GM19455 (cell line): ENCODE measurements around the gene SH2B2.
"Not testable (repeated sequence)": the region's sequence is repeated elsewhere in the genome, so short reads cannot be mapped to it uniquely, and the experiment has no call there.

Experiments used
- ATAC-seq: cut with Tn5 transposase; IDR thresholded peaks from one replicate; pipeline ENCODE4 v1.9.1; 2021; ENCODE audit not compliant: unreplicated experiment

SH2B2 gene

GRCh38 chr7:102303669-102304422, 17.2 kb downstream of the SH2B2 start:
- ATAC-seq = no peak

- no peak for ATAC-seq
Measured at GRCh38 chr7:102304668-102305067, 18.0 kb downstream of the SH2B2 start.

- ATAC-seq = peak; percentile 49
Measured at GRCh38 chr7:102305414-102306268, 19.0 kb downstream of the SH2B2 start.

DNA sequence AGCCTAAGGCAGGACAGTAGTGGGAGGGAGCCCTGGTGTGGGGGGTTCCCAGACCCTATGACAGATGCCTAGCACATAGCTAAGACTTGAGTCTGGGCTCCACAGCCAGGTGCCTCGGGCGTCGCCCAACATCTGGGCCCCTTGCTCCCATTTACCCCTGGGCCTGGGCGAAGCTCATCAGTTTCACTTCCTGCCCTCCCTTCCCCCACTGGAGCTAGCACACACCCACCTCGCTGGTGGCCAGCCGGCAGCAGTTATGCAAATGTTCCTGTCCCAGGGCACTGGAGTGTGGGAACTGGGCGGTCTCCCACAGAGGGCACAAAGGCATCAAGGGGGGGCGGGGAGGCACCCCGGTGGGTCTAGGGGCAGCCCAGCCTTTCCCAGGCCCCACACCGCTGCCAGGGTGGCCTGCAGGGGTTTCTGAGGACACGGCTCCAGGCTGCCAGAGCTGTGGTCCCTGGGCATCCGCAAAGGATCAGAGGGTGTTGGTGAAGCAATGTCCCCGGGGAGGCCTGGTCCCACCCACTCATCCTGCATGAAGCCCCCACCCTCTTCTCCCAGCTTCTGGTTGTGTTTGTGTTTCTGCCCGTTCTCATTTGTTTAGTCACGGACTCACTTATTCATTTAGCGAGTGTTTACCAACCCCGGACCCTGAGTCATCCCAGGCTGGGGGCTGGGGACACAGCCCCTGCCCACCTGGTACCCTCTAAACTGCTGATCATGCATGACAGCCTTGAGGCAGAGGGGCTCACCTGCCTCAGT, 20.4 kb downstream of the SH2B2 start:
- ATAC-seq = peak; percentile 73

DNA sequence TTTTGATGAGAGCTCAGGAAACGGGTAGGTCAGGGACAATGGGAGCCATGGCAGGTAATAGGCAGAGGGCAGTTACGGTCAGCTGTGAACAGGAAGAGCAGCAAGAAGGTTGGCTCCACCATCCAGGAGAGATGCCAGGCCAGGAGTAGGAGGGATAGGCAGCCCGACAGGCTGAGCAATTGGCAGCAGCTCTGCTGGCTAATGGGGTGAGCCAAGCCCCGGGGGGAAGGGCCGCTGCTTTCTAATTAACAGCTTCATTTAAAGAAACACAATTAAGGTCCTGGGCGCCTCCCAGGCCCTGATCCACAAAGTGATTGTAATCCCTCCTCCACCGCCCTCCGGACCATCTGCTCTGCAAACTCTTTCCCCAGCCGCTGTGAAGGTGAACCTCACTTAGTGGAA, 23.7 kb downstream of the SH2B2 start:
- ATAC-seq = no peak

DNA sequence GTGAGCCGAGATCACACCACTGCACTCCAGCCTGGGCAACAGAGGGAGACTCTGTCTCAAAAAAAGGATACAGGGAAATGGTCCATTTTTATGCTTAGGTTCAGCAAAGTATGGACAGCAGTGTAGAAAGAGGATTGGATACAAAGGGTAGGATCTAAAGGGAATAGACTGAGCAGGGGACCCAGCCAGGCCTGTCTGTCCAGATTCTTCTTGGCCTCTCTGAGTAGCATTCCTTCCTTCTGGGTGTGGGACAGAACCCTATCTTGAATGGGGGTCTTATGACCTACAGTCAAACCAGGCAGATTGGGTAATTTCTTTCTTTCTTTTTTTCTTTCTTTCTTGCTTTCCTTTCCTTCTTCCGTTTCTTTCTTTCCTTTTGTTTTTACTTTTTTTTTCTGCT, 25.6 kb downstream of the SH2B2 start:
- ATAC-seq = no peak

GRCh38 chr7:102313997-102314780, 27.5 kb downstream of the SH2B2 start:
- ATAC-seq = no peak

- no peak for ATAC-seq
Measured at GRCh38 chr7:102317231-102318059, 30.8 kb downstream of the SH2B2 start.

- ATAC-seq = no peak
Measured at GRCh38 chr7:102318482-102318971, 31.9 kb downstream of the SH2B2 start.

GRCh38 chr7:102319671-102320070, 33.0 kb downstream of the SH2B2 start:
- no peak for ATAC-seq

- no peak for ATAC-seq
Measured at GRCh38 chr7:102320181-102320580, 33.5 kb downstream of the SH2B2 start.

DNA sequence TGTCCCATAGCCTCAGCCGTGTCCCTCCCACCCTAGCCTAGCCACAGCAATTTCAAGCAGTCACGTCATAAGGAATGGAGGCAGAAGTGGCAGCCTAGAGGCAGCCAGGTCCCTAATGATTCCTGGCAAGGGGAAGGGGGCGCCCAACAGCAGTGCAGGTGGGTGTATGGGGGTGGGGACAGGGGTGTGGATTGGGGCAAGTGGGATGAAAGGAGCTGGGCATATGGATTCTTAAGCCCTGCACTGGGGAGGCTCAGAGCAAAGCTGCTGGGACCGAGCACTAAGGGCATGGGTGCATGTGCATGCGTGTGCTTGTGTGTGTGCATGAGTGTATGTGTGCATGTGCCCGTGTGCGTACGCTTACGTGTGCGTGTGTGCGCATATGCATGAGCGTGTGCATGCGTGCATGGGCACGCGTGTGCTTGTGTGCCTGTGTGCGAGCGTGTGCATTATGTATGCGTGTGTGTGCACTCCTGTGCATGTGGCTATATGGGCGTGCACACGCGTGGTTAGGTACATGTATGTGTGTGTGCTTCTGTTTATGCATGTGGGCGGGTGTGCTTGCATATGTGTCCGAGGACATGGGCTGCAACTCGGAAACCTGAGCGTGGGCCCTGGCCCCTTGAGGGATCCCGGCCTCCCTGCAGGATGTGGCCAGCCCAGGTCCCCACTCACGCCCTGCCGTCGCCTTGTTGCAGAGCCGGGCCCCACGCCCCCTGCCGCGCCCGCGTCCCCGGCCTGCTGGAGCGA, 34.1 kb downstream of the SH2B2 start:
- no peak for ATAC-seq

DNA sequence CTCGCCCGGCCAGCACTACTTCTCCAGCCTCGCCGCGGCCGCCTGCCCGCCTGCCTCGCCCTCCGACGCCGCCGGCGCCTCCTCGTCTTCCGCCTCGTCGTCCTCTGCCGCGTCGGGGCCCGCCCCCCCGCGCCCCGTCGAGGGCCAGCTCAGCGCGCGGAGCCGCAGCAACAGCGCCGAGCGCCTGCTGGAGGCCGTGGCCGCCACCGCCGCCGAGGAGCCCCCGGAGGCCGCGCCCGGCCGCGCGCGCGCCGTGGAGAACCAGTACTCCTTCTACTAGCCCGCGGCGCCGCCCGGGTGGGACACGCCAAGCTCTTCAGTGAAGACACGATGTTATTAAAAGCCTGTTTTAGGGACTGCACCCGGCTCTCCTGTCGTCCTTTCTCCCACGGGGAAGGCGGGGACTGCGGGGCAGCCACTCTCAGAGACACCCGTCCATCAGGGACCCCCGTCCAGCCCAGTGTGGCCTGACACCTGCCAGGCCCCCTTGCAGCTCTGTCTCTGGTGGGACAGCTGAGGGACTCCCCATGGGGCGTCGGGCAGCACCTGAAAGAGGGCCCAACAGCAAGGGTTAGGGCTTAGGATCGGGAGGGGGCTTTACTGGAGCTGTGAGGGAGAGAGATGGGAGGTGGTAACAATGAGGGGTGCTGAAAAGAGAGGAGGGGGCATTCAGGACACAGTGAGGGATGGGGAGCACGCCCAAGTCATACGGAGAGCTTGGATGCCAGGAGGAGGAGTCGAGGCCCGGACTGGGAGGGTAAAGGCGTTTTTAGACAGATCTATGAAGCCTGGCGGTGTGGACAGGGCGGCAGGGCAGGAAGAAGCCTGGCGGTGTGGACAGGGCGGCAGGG, 34.9 kb downstream of the SH2B2 start:
- ATAC-seq = no peak

DNA sequence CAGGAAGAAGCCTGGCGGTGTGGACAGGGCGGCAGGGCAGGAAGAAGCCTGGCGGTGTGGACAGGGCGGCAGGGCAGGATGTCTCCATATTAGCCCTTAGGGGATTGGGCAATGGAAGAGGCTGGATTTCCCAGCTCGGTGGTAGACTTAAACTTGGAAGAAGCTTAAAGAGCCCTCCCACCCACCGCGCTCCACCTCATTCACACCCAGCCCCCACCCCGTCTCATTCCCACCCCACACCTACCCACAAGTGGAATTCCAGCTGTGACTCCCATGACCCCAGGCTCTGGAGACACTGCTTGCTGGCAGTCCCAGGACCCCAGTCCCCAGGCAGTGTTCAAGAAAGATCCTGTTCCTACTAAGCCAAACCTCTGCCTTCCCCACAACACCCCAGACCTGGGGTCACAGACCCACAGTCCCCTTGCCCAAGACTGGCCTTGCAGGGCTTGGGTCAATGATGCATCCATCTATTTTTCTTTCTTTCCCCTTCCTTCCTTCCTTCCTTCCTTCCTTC, 35.6 kb downstream of the SH2B2 start:
- no peak for ATAC-seq

- no peak for ATAC-seq
Measured at GRCh38 chr7:102323914-102324195, 37.2 kb downstream of the SH2B2 start.

DNA sequence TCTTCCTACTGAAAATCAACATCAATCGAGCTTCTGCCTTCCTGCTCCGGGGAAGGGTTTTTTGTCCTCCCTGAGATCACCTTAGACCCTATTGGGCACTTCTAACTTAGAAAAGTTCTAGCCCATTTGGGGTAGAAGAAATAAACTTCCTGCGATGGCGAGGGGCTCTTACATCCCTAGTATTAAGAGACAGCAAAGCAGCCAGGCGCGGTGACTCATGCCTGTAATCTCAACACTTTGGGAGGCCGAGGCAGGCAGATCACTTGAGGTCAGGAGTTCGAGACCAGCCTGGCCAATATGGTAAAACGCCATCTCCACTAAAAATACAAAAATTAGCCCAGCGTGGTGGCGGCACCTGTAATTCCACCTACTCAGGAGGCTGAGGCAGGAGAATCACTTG, 38.4 kb downstream of the SH2B2 start:
- ATAC-seq = not testable (repeated sequence)

- ATAC-seq = no peak
Measured at GRCh38 chr7:102326157-102326889, 39.7 kb downstream of the SH2B2 start.
